Hepatocyte (in vitro differentiated cells): ENCODE measurements around the gene CCDC88C. TPM values are rescaled to one million over a fixed set of nuclear protein-coding genes. Genes with fewer than 3 reads are reported as not detected.

Experiments
- DNase-seq: peaks from one replicate; pipeline ENCODE4 v3.0.0-alpha.2; 2016; ENCODE audit warnings: low spot score
- H2AFZ ChIP-seq: fragments of 200-600 bp; sonication (generic); 2 replicates; pipeline ENCODE4 v1.6.0; 2016; ENCODE audit warnings: antibody characterized with exemption, mild to moderate bottlenecking
- H3K27ac ChIP-seq: fragments of 200-600 bp; sonication (generic); 2 replicates; pipeline ENCODE4 v1.5.1; 2016; ENCODE audit warnings: mild to moderate bottlenecking
- H3K27me3 ChIP-seq: fragments of 200-600 bp; sonication (generic); 2 replicates; pipeline ENCODE4 v1.6.1; 2016
- H3K36me3 ChIP-seq: fragments of 200-600 bp; sonication (generic); replicated peaks from 2 replicates; pipeline ENCODE4 v1.5.1; 2016; ENCODE audit warnings: low read depth; ENCODE audit not compliant: insufficient read depth
- H3K4me1 ChIP-seq: fragments of 200-600 bp; sonication (generic); 2 replicates; pipeline ENCODE4 v1.5.1; 2016; ENCODE audit warnings: mild to moderate bottlenecking, moderate library complexity; ENCODE audit not compliant: insufficient read depth
- H3K4me2 ChIP-seq: fragments of 200-600 bp; sonication (generic); 2 replicates; pipeline ENCODE4 v1.6.0; 2016
- H3K4me3 ChIP-seq: fragments of 200-600 bp; sonication (generic); 2 replicates; pipeline ENCODE4 v1.5.1; 2016; ENCODE audit warnings: mild to moderate bottlenecking
- H3K79me2 ChIP-seq: fragments of 200-600 bp; sonication (generic); 2 replicates; pipeline ENCODE4 v1.6.0; 2017; ENCODE audit warnings: mild to moderate bottlenecking
- H3K9me2 ChIP-seq: fragments of 200-600 bp; sonication (generic); replicated peaks from 2 replicates; pipeline ENCODE4 v1.6.0; 2017; ENCODE audit warnings: mild to moderate bottlenecking; ENCODE audit not compliant: insufficient read depth
- H3K9me3 ChIP-seq: fragments of 200-600 bp; sonication (generic); 2 replicates; pipeline ENCODE4 v1.5.1; 2016; ENCODE audit warnings: low read depth, mild to moderate bottlenecking
- H4K20me1 ChIP-seq: fragments of 200-600 bp; sonication (generic); 2 replicates; pipeline ENCODE4 v1.6.0; 2016; ENCODE audit warnings: mild to moderate bottlenecking; ENCODE audit not compliant: insufficient read depth, poor library complexity, severe bottlenecking
- CTCF ChIP-seq: fragments of 200-600 bp; sonication (generic); IDR thresholded peaks from 2 replicates; pipeline ENCODE4 v1.5.1; 2016; ENCODE audit warnings: antibody characterized with exemption, mild to moderate bottlenecking; ENCODE audit not compliant: poor library complexity
- EZH2 ChIP-seq: fragments of 200-600 bp; sonication (generic); IDR thresholded peaks from 2 replicates; pipeline ENCODE4 v1.6.1; 2016; ENCODE audit warnings: antibody characterized with exemption, mild to moderate bottlenecking, borderline replicate concordance
- EZH2phosphoT487 ChIP-seq: fragments of 200-600 bp; sonication (generic); IDR thresholded peaks from one replicate; pipeline ENCODE4 v1.6.1; 2018; ENCODE audit warnings: antibody characterized with exemption, mild to moderate bottlenecking, low read depth, moderate library complexity; ENCODE audit not compliant: unreplicated experiment, severe bottlenecking
- WGBS: methylation state at CpG from one replicate; pipeline ENCODE4 v1.1.6; 2016; ENCODE audit warnings: low lambda C conversion rate; ENCODE audit errors: missing lambda C conversion rate; 5-methylcytosine and 5-hydroxymethylcytosine counted together
- polyA plus RNA-seq: library from polyadenylated mRNA; unstranded; fragments of >200 nt; fragmentation: Nextera tagmentation; extraction: Ambion mirVana; gene quantifications from 2 replicates; pipeline ENCODE4 v1.2.1, GENCODE V29; 2016
- total RNA-seq: library from RNA; depleted of rRNA; stranded (reverse); fragments of >200 nt; gene quantifications from 2 replicates; pipeline ENCODE4 v1.2.3, GENCODE V29; 2014

Gene CCDC88C
- total RNA-seq (4.7 and 11.3 TPM in 2 replicates), polyA plus RNA-seq (4.3 and 5.9 TPM in 2 replicates)

DNA sequence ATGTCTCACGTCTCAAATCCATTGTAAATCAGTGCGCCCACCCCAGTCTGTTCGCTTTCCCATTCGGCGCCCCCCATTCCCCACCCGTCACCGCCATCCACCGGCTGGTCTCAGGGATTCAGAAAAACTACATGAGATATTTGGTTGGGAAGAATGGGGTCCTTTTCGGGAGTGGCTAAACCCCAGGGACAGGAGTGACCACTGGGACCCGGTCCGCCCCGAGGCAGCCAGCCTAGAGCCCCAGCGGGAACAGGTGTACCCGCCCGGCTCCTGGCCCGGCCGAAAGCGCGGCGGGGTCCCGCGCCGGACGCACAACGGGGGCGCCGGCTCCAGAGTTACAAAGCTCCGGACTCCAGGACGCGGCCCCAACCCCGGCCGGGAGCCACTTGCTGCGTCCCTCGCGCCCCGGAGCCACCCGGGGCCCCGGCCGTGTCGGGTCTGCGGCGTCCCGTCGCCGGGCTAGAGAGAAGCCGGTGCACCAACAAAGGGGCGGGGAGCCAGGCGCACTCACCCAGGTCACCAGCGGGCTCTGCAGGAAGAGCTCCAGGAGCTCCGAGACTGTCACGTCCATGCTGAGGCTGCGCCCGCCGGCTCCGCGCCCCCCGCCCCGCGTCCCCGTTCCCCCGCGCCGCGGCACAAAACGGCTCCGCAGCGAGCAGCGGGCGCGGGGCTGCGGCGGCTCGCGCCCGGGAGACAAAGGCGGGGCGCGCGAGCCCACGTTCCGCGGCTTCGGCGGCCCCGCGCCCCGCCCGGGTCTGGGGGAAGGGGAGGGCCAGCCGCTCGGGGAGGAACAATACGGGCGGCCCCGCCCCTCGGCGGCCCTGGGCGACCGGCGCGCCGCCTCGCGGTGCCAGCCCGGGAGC, at the start of gene CCDC88C:
Gene CCDC88C (minus strand): TSS at position 701 of the 863 bp plus-strand sequence. CDS start 130 bp downstream, at position 571.
- Histone ChIP-seq H3K9me3 (no peaks in the 10 kb centered on the region), H3K4me1 (peaks cover 27% of the 10 kb centered on the region), H3K79me2 (peaks cover 19% of the 10 kb centered on the region), H4K20me1 (no peaks in the 10 kb centered on the region), H3K4me2 (peak within 1 kb of the TSS; percentile 88), H3K4me3 (peak within 1 kb of the TSS; percentile 62), H3K27ac (peak within 1 kb of the TSS; percentile 3), H3K9me2 (no peaks in the 10 kb centered on the region), H3K27me3 (no peaks in the 10 kb centered on the region), H3K36me3 (no peaks in the 10 kb centered on the region), H2AFZ (peak within 1 kb of the TSS; percentile 88)
- TF ChIP-seq CTCF (peak; percentile 24), EZH2phosphoT487 (no peak)
- peak; percentile 86 for DNase-seq
- 2% methylated on average over 69 of the region's 103 CpGs for WGBS

GRCh38 chr14:91466192-91466591, 48.6 kb upstream of the CCDC88C start:
- peaks cover 13% of the 10 kb centered on the region for H4K20me1 ChIP-seq
- no peak for DNase-seq
- no peak overlapping the region for H3K27ac ChIP-seq
- TF ChIP-seq CTCF (no peak), EZH2phosphoT487 (no peak), EZH2 (no peak)
- H2AFZ ChIP-seq: no peak overlapping the region
- H3K4me1 ChIP-seq: no peaks in the 10 kb centered on the region
- H3K79me2 ChIP-seq: peaks cover 30% of the 10 kb centered on the region
- H3K4me2 ChIP-seq: no peak overlapping the region
- H3K36me3 ChIP-seq: peaks cover under 1% of the 10 kb centered on the region
- 78% methylated on average over 4 of the region's 4 CpGs for WGBS
- H3K9me2 ChIP-seq: no peaks in the 10 kb centered on the region
- H3K9me3 ChIP-seq: no peaks in the 10 kb centered on the region
- H3K27me3 ChIP-seq: no peaks in the 10 kb centered on the region
- H3K4me3 ChIP-seq: no peak overlapping the region

DNA sequence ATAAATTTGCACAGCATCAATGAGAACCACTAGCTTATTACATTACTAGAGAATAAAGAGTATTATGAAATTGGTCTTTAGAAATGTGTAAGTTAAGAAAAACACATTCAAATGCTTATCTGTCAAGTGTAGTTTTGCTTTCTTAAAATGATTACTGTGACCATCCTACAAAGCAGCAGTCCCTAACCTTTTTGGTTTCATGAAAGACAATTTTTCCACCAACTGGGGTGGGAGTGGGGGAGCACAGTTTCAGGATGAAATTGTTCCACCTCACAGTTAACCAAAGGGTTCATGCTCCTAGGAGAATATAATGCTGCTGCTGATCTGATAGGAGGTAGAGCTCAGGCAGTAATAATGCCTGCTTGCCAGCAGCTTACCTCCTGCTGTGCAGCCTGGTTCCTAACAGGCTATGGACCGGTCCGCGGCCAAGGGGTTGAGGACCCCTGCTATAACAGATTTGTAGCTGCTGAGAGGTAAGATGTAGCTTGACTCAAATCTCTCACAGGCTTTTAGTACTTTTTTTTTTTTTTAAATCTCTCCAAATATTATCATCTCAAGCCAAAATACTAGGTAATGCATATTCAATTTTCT, 47.1 kb upstream of the CCDC88C start:
- DNase-seq: no peak
- Histone ChIP-seq H3K4me1 (no peaks in the 10 kb centered on the region), H3K4me2 (no peak overlapping the region), H3K79me2 (peaks cover 27% of the 10 kb centered on the region), H3K9me2 (no peaks in the 10 kb centered on the region), H4K20me1 (peaks cover 13% of the 10 kb centered on the region), H3K4me3 (no peak overlapping the region), H2AFZ (no peak overlapping the region), H3K36me3 (peaks cover 5% of the 10 kb centered on the region), H3K27me3 (no peaks in the 10 kb centered on the region), H3K9me3 (no peaks in the 10 kb centered on the region), H3K27ac (no peak overlapping the region)
- 65% methylated on average over 3 of the region's 3 CpGs for WGBS
- no peak for TF ChIP-seq CTCF
- no peak for TF ChIP-seq EZH2
- TF ChIP-seq EZH2phosphoT487: no peak
